ENCODE results near the gene NLRP3.
"Not testable (repeated sequence)": the region's sequence is repeated elsewhere in the genome, so short reads cannot be mapped to it uniquely, and the experiment has no call there.

Gene NLRP3

GRCh38 chr1:247392088-247392487 lies 23.9 kb upstream of the NLRP3 start:
- DNase-seq = no peak

GRCh38 chr1:247395075-247395474 lies 20.9 kb upstream of the NLRP3 start:
- DNase-seq = not testable (repeated sequence)

GRCh38 chr1:247400685-247401084 lies 15.3 kb upstream of the NLRP3 start:
- DNase-seq = no peak

- no peak for DNase-seq
Observed at GRCh38 chr1:247401310-247402119, 14.5 kb upstream of the NLRP3 start.

- peak in 1 of 2 experiments; percentile 44 for DNase-seq
Observed at GRCh38 chr1:247402120-247402675, 13.8 kb upstream of the NLRP3 start.

- no peak for DNase-seq
Observed at GRCh38 chr1:247406014-247406656, 9.8 kb upstream of the NLRP3 start.

GRCh38 chr1:247407180-247407616 lies 8.8 kb upstream of the NLRP3 start:
- DNase-seq = no peak

GRCh38 chr1:247408100-247408499 lies 7.9 kb upstream of the NLRP3 start:
- no peak for DNase-seq

- DNase-seq = no peak
Observed at GRCh38 chr1:247409869-247410544, 6.0 kb upstream of the NLRP3 start.

GRCh38 chr1:247411621-247412327 lies 4.2 kb upstream of the NLRP3 start:
- no peak for DNase-seq

- no peak for DNase-seq
Observed at GRCh38 chr1:247417831-247418230, 1.9 kb downstream of the NLRP3 start.

- no peak for DNase-seq
Observed at GRCh38 chr1:247419336-247419735, 3.4 kb downstream of the NLRP3 start.

- no peak for DNase-seq
Observed at GRCh38 chr1:247421074-247421473, 5.1 kb downstream of the NLRP3 start.

- DNase-seq = no peak
Observed at GRCh38 chr1:247429496-247429895, 13.5 kb downstream of the NLRP3 start.

- DNase-seq = no peak
Observed at GRCh38 chr1:247430434-247430833, 14.5 kb downstream of the NLRP3 start.

GRCh38 chr1:247431643-247432042 lies 15.7 kb downstream of the NLRP3 start:
- no peak for DNase-seq

GRCh38 chr1:247434005-247434404 lies 18.0 kb downstream of the NLRP3 start:
- no peak for DNase-seq

GRCh38 chr1:247435030-247435758 lies 19.2 kb downstream of the NLRP3 start:
- no peak for DNase-seq

- DNase-seq = no peak
Observed at GRCh38 chr1:247435759-247436147, 19.8 kb downstream of the NLRP3 start.

- DNase-seq = no peak
Observed at GRCh38 chr1:247437551-247438505, 21.9 kb downstream of the NLRP3 start.
